ENCODE measurements around the gene TFF3.

DNA sequence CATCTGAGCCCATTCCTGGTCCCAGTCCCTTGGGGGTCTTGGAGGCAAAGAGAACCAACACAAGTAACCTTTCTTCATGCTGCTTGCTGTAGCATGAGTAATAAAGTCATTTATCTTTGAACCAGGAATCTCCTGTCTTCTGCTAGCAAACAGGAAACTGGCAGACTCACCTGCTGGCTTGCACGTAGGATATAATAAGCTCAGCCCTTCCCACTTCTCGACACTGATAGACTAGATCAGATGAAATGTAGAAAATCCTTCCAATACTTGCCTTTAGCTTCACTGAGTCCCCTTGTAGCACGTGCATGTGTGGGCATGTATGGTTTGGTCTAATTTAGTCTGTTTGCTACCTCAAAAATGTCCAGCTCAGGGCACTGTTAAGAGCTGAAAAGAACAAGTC is 42.1 kb upstream of the TFF3 start:
- TF ChIP-seq, protein P1, sequence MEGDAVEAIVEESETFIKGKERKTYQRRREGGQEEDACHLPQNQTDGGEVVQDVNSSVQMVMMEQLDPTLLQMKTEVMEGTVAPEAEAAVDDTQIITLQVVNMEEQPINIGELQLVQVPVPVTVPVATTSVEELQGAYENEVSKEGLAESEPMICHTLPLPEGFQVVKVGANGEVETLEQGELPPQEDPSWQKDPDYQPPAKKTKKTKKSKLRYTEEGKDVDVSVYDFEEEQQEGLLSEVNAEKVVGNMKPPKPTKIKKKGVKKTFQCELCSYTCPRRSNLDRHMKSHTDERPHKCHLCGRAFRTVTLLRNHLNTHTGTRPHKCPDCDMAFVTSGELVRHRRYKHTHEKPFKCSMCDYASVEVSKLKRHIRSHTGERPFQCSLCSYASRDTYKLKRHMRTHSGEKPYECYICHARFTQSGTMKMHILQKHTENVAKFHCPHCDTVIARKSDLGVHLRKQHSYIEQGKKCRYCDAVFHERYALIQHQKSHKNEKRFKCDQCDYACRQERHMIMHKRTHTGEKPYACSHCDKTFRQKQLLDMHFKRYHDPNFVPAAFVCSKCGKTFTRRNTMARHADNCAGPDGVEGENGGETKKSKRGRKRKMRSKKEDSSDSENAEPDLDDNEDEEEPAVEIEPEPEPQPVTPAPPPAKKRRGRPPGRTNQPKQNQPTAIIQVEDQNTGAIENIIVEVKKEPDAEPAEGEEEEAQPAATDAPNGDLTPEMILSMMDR (IDR thresholded peaks at IDR 0.05; ENCODE audit: poor library complexity): no peak
- TF ChIP-seq EZH2 (IDR thresholded peaks at IDR 0.05; ENCODE audit: borderline replicate concordance) (no peak), EZH2phosphoT487 (IDR thresholded peaks at IDR 0.05; ENCODE audit: low read depth, severe bottlenecking, unreplicated experiment) (no peak)
